Sigmoid colon (tissue), 4 donors: ENCODE measurements around the gene NCAN.

Source experiments
- CTCF ChIP-seq, 4 experiments: fragments of 450-650 bp in 3 of 4; fragments of 200-600 bp in 1 of 4; IDR thresholded peaks; one replicate each; pipeline ENCODE4 v1.5.1; 2016 to 2019; ENCODE audit warnings: antibody characterized with exemption in 4 of 4, mild to moderate bottlenecking in 3 of 4, moderate library complexity in 2 of 4
- POLR2A ChIP-seq, 2 donors: fragments of 450-650 bp; IDR thresholded peaks; one replicate each; pipeline ENCODE4 v1.6.1; 2016; ENCODE audit warnings: antibody characterized with exemption in 2 of 2, mild to moderate bottlenecking in 2 of 2, moderate library complexity in 2 of 2
- POLR2AphosphoS5 ChIP-seq, 4 donors: sonication (generic); formaldehyde crosslinking; IDR thresholded peaks; one replicate each; pipeline ENCODE4 v1.6.1; 2017; ENCODE audit warnings: antibody characterized with exemption in 4 of 4

GRCh38 chr19:19267305-19267704 lies 55.5 kb downstream of the NCAN start:
- TF ChIP-seq CTCF (IDR thresholded peaks at IDR 0.05) = no peak
- no peak for TF ChIP-seq POLR2AphosphoS5 (IDR thresholded peaks at IDR 0.05)
- TF ChIP-seq POLR2A (IDR thresholded peaks at IDR 0.05) = no peak
